ENCODE data around the gene EIF2S2. TPM values are rescaled to one million over a fixed set of nuclear protein-coding genes. Genes with fewer than 3 reads are reported as not detected.

EIF2S2 gene
- total and polyA plus RNA-seq, 2 donors (not counting 1 experiment from before 2014, with no cell fraction given): 11.3 to 26.4 TPM

DNA sequence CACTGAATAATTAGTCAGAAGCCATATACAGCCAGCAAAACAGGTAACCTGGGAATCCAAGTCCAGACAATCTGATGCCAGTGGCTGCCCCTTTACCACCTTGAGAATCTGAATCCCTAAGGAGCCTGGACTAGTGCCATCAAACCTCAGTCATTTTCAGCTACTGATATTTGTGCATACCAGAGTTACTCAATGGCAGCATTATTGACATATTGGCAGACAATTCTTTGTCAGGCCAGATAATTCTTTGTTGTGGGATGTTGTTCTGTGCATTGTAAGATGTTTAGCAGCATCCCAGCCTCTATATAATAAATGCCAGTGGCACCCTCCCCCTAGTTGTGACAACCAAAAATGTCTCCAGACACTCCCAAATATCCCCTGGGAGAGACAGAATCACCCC lies 3.2 kb upstream of the EIF2S2 start:
- Histone ChIP-seq H3K4me1 (ENCODE audit: control insufficient read depth in 2 of 2, insufficient read depth in 2 of 2, low read length in 2 of 2) (peaks cover 10 to 22% of the 10 kb centered on the region in 2 donors), H3K27ac (ENCODE audit: low read length in 2 of 2) (no peak overlapping the region), H3K79me2 (ENCODE audit: control insufficient read depth, insufficient read depth, low read length) (peaks cover 18% of the 10 kb centered on the region), H3K9me3 (ENCODE audit: control extremely low read depth in 1 of 3, control insufficient read depth in 2 of 3, insufficient read depth in 1 of 3, low read length in 2 of 3) (no peaks in the 10 kb centered on the region), H3K36me3 (replicated peaks in 1 of 2; ENCODE audit: control extremely low read depth in 1 of 2, control insufficient read depth in 1 of 2, extremely low read depth in 1 of 2, insufficient read depth in 2 of 2, low read length in 1 of 2) (peaks cover 0 to under 1% of the 10 kb centered on the region in 2 experiments), H2AFZ (ENCODE audit: insufficient read depth, low read depth, low read length, poor library complexity, severe bottlenecking) (no peak overlapping the region), H3K4me2 (replicated peaks; ENCODE audit: low read depth, low read length, poor library complexity, severe bottlenecking) (no peak overlapping the region), H3K27me3 (replicated peaks in 1 of 4; ENCODE audit: control extremely low read depth in 1 of 4, control insufficient read depth in 3 of 4, insufficient read depth in 4 of 4, low read length in 3 of 4) (peaks cover 0 to 3% (median 0%) of the 10 kb centered on the region in 4 experiments), H3K4me3 (ENCODE audit: control extremely low read depth in 1 of 5, extremely low read depth in 1 of 5, insufficient read depth in 1 of 5, low read depth in 2 of 5, low read length in 4 of 5) (no peak overlapping the region), H3K9ac (ENCODE audit: low read length) (no peak overlapping the region), H4K20me1 (ENCODE audit: control insufficient read depth, insufficient read depth, low read length, poor library complexity, severe bottlenecking) (peaks cover 16% of the 10 kb centered on the region)
- CTCF ChIA-PET: no interaction called here
- no peak overlapping the region for H3K4me3 Mint-ChIP-seq
- H3K9me3 Mint-ChIP-seq (ENCODE audit: insufficient read depth): no peaks in the 10 kb centered on the region
- no peak for ATAC-seq (ENCODE audit: low read depth)
- peak overlapping the region; percentile 6 for H3K27ac Mint-ChIP-seq
- POLR2A ChIA-PET: no interaction called here
- intact Hi-C loops (cut with micrococcal nuclease): loop anchor here (10.0 kb wide), 1 partner anchor 1840 kb away; the partner anchor contains the start of gene SCAND1
- no peak for DNase-seq
- TF ChIP-seq, protein P1, sequence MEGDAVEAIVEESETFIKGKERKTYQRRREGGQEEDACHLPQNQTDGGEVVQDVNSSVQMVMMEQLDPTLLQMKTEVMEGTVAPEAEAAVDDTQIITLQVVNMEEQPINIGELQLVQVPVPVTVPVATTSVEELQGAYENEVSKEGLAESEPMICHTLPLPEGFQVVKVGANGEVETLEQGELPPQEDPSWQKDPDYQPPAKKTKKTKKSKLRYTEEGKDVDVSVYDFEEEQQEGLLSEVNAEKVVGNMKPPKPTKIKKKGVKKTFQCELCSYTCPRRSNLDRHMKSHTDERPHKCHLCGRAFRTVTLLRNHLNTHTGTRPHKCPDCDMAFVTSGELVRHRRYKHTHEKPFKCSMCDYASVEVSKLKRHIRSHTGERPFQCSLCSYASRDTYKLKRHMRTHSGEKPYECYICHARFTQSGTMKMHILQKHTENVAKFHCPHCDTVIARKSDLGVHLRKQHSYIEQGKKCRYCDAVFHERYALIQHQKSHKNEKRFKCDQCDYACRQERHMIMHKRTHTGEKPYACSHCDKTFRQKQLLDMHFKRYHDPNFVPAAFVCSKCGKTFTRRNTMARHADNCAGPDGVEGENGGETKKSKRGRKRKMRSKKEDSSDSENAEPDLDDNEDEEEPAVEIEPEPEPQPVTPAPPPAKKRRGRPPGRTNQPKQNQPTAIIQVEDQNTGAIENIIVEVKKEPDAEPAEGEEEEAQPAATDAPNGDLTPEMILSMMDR (IDR thresholded peaks at IDR 0.05): no peak
- TF ChIP-seq EZH2 (IDR thresholded peaks at IDR 0.05; ENCODE audit: borderline replicate concordance, insufficient read depth, low read depth, low read length, poor library complexity, severe bottlenecking): no peak
- peaks cover 20% of the 10 kb centered on the region for H3K4me1 Mint-ChIP-seq
- H3K27me3 Mint-ChIP-seq: peaks cover 6% of the 10 kb centered on the region

DNA sequence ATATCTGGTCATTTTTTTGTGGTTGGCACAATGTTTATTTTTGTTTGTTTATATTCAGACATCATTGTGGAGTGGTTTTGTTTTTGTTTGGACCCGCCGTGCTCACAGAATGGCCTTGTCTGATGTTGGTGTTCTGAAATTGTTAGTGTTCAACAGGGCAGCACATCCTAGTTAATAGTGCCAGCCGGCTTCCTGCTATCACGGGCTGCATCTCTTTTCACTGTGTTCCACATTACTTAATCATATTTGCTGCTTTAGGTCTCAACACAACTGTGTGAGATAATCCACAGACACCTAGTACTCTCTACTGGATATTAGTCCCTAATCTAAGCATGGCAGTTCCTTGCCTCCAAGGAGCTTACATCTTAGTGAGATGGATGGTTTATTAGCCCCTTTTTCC lies 2.8 kb upstream of the EIF2S2 start:
- no peaks in the 10 kb centered on the region for H3K9me3 Mint-ChIP-seq (ENCODE audit: insufficient read depth)

More for the DNA sequence above, 2.8 kb upstream of the EIF2S2 start:
- Histone ChIP-seq H3K27ac (ENCODE audit: low read length in 2 of 2) (no peak overlapping the region), H4K20me1 (ENCODE audit: control insufficient read depth, insufficient read depth, low read length, poor library complexity, severe bottlenecking) (peaks cover 16% of the 10 kb centered on the region), H3K4me1 (ENCODE audit: control insufficient read depth in 2 of 2, insufficient read depth in 2 of 2, low read length in 2 of 2) (peaks cover 12 to 24% of the 10 kb centered on the region in 2 donors), H3K9me3 (ENCODE audit: control extremely low read depth in 1 of 3, control insufficient read depth in 2 of 3, insufficient read depth in 1 of 3, low read length in 2 of 3) (no peaks in the 10 kb centered on the region), H3K9ac (ENCODE audit: low read length) (no peak overlapping the region), H3K27me3 (replicated peaks in 1 of 4; ENCODE audit: control extremely low read depth in 1 of 4, control insufficient read depth in 3 of 4, insufficient read depth in 4 of 4, low read length in 3 of 4) (peaks cover 0 to under 1% (median 0%) of the 10 kb centered on the region in 4 experiments), H3K4me3 (ENCODE audit: control extremely low read depth in 1 of 5, extremely low read depth in 1 of 5, insufficient read depth in 1 of 5, low read depth in 2 of 5, low read length in 4 of 5) (no peak overlapping the region), H3K79me2 (ENCODE audit: control insufficient read depth, insufficient read depth, low read length) (peaks cover 22% of the 10 kb centered on the region), H3K4me2 (replicated peaks; ENCODE audit: low read depth, low read length, poor library complexity, severe bottlenecking) (no peak overlapping the region), H2AFZ (ENCODE audit: insufficient read depth, low read depth, low read length, poor library complexity, severe bottlenecking) (no peak overlapping the region), H3K36me3 (replicated peaks in 1 of 2; ENCODE audit: control extremely low read depth in 1 of 2, control insufficient read depth in 1 of 2, extremely low read depth in 1 of 2, insufficient read depth in 2 of 2, low read length in 1 of 2) (peaks cover 0 to 3% of the 10 kb centered on the region in 2 experiments)
- ChIA-PET POLR2A (no interaction called here), CTCF (interaction anchor here (0.7 kb wide), 1 partner anchor 251 kb away, joined by 3 read pairs; no protein-coding TSS in a partner anchor)
- Mint-ChIP-seq H3K27ac (peak overlapping the region; percentile 6), H3K4me1 (peaks cover 23% of the 10 kb centered on the region), H3K4me3 (peak overlapping the region; percentile 39), H3K27me3 (peaks cover 6% of the 10 kb centered on the region)
- intact Hi-C loops (cut with micrococcal nuclease): loop anchor here (5.0 to 10.0 kb wide), 4 partner anchors 402 to 1840 kb away; partner anchors contain the start of genes C20orf144, DYNLRB1, SCAND1 and SNTA1
- TF ChIP-seq, protein P1 (IDR thresholded peaks at IDR 0.05): no peak
- TF ChIP-seq EZH2 (IDR thresholded peaks at IDR 0.05; ENCODE audit: borderline replicate concordance, insufficient read depth, low read depth, low read length, poor library complexity, severe bottlenecking): no peak
- ATAC-seq (ENCODE audit: low read depth) (no peak), DNase-seq (no peak)
- WGBS (ENCODE audit: insufficient coverage): 94% methylated on average over 3 of the region's 4 CpGs
